ENCODE results near the gene AFF1. TPM values are rescaled to one million over a fixed set of nuclear protein-coding genes. Genes with fewer than 3 reads are reported as not detected.

The AFF1 gene
- total RNA-seq, 1 donor from 2014 or later, result 58.2 TPM

DNA sequence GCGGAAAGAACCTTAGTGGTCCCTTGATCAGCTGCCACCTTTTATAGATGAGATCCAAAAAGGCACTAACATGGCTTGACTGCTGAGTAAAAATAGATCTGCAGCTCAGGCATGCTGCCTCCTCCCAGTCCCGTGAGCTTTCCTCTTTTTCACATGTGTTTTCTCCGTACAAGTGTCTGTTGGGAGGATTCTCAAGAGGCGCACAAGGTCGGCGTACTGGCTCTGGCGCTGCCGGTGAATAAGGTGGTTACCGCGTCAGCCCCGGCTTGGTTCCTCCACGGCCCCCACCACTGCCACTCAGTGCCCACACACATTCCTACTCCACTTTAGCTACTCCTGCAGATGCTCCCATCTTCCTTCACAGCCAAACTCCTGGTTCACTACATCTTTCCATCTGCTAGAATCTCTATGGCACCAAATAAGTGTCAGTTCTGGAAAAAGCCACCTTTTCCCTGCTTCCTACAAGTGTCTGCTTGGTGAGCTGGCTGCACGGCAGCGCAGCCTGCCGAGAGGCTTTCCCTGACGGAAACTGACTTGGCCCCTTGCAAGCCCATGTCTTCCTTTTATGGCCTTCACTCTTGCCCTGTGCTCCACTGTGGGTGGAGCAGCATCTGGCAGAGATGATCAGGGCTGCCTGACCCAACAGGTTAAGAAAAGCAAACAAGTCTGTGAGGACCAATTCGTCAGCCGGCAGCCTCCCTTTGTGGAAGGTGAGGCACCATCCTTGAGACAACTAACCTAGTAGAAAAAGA lies 185.8 kb downstream of the AFF1 start:
- no peaks in the 10 kb centered on the region for H3K36me3 ChIP-seq (ENCODE audit: insufficient read depth, low read length)
- H3K4me1 ChIP-seq (ENCODE audit: insufficient read depth, low read length), result peaks cover 10% of the 10 kb centered on the region
- H3K27me3 ChIP-seq (ENCODE audit: insufficient read depth, low read length), result no peaks in the 10 kb centered on the region
- H3K4me1 Mint-ChIP-seq (ENCODE audit: low read depth, unreplicated experiment), result peaks cover 59% of the 10 kb centered on the region
- no peak overlapping the region for H2AFZ ChIP-seq (ENCODE audit: low read depth, low read length)
- H3K27ac Mint-ChIP-seq (ENCODE audit: unreplicated experiment), result peak overlapping the region; percentile 16
- H3K4me2 ChIP-seq (ENCODE audit: low read length), result no peak overlapping the region
- no peaks in the 10 kb centered on the region for H3K27me3 Mint-ChIP-seq (ENCODE audit: low read depth, unreplicated experiment)
- no peak overlapping the region for H3K4me3 Mint-ChIP-seq (ENCODE audit: unreplicated experiment)
- H3K9me3 Mint-ChIP-seq (ENCODE audit: unreplicated experiment), result no peaks in the 10 kb centered on the region
- no peak for FAIRE-seq
- H3K79me2 ChIP-seq (ENCODE audit: insufficient read depth, low read length), result peaks cover 4% of the 10 kb centered on the region
- no peak overlapping the region for H3K9ac ChIP-seq (ENCODE audit: low read length)
- DNase-seq (ENCODE audit: low read depth), result peak; percentile 86
- H3K4me3 ChIP-seq (ENCODE audit: insufficient read depth, low read depth, low read length), result no peak overlapping the region
- H4K20me1 ChIP-seq (ENCODE audit: insufficient read depth, low read length), result peaks cover 4% of the 10 kb centered on the region
- no peak for TF ChIP-seq EZH2 (IDR thresholded peaks at IDR 0.05; ENCODE audit: insufficient read depth, low read length)
- no peak for TF ChIP-seq CTCF (IDR thresholded peaks at IDR 0.05; ENCODE audit: insufficient read depth, low read depth, low read length)
- no peak overlapping the region for H3K27ac ChIP-seq (ENCODE audit: low read depth, low read length)
- H3K9me3 ChIP-seq (ENCODE audit: insufficient read depth, low read depth, low read length), result no peaks in the 10 kb centered on the region
- peaks cover 27% of the 10 kb centered on the region for H3K36me3 Mint-ChIP-seq (ENCODE audit: low read depth, unreplicated experiment)

GRCh38 chr4:87121341-87122065 lies 186.7 kb downstream of the AFF1 start:
- peaks cover 4% of the 10 kb centered on the region for H3K79me2 ChIP-seq (ENCODE audit: insufficient read depth, low read length)
- no peak overlapping the region for H3K9ac ChIP-seq (ENCODE audit: low read length)
- peaks cover 4% of the 10 kb centered on the region for H4K20me1 ChIP-seq (ENCODE audit: insufficient read depth, low read length)
- no peaks in the 10 kb centered on the region for H3K9me3 ChIP-seq (ENCODE audit: insufficient read depth, low read depth, low read length)
- Mint-ChIP-seq H3K36me3 (ENCODE audit: low read depth, unreplicated experiment) (peaks cover 25% of the 10 kb centered on the region), H3K4me1 (ENCODE audit: low read depth, unreplicated experiment) (peaks cover 54% of the 10 kb centered on the region), H3K27ac (ENCODE audit: unreplicated experiment) (peak overlapping the region; percentile 85), H3K9me3 (ENCODE audit: unreplicated experiment) (no peaks in the 10 kb centered on the region), H3K27me3 (ENCODE audit: low read depth, unreplicated experiment) (no peaks in the 10 kb centered on the region), H3K4me3 (ENCODE audit: unreplicated experiment) (no peak overlapping the region)
- no peak overlapping the region for H3K4me2 ChIP-seq (ENCODE audit: low read length)
- peak; percentile 61 for DNase-seq (ENCODE audit: low read depth)
- H3K4me3 ChIP-seq (ENCODE audit: insufficient read depth, low read depth, low read length), result no peak overlapping the region
- H3K27ac ChIP-seq (ENCODE audit: low read depth, low read length), result no peak overlapping the region
- peaks cover 10% of the 10 kb centered on the region for H3K4me1 ChIP-seq (ENCODE audit: insufficient read depth, low read length)
- no peaks in the 10 kb centered on the region for H3K36me3 ChIP-seq (ENCODE audit: insufficient read depth, low read length)
- no peak for TF ChIP-seq CTCF (IDR thresholded peaks at IDR 0.05; ENCODE audit: insufficient read depth, low read depth, low read length)
- TF ChIP-seq EZH2 (IDR thresholded peaks at IDR 0.05; ENCODE audit: insufficient read depth, low read length), result no peak
- H3K27me3 ChIP-seq (ENCODE audit: insufficient read depth, low read length), result no peaks in the 10 kb centered on the region
- no peak overlapping the region for H2AFZ ChIP-seq (ENCODE audit: low read depth, low read length)
- FAIRE-seq, result no peak
